Suprapubic skin (tissue), 4 donors: ENCODE data around the gene MLLT10. TPM values are rescaled to one million over a fixed set of nuclear protein-coding genes. Genes with fewer than 3 reads are reported as not detected.

ENCODE experiments used
- DNase-seq, 2 donors: peaks; one replicate each; pipeline ENCODE4 v3.0.0-alpha.2; 2019; ENCODE audit warnings: low spot score in 2 of 2
- H3K27ac ChIP-seq: fragments of 200-600 bp; sonication (generic); one replicate; pipeline ENCODE4 v1.5.1; 2019
- H3K27me3 ChIP-seq: fragments of 200-600 bp; sonication (generic); one replicate; pipeline ENCODE4 v1.5.1; 2019
- H3K36me3 ChIP-seq: fragments of 200-600 bp; sonication (generic); one replicate; pipeline ENCODE4 v1.5.1; 2019
- H3K4me1 ChIP-seq: fragments of 200-600 bp; sonication (generic); one replicate; pipeline ENCODE4 v1.5.1; 2019
- H3K4me3 ChIP-seq: fragments of 200-600 bp; sonication (generic); one replicate; pipeline ENCODE4 v1.5.1; 2019; ENCODE audit warnings: mild to moderate bottlenecking
- H3K9me3 ChIP-seq: fragments of 200-600 bp; sonication (generic); one replicate; pipeline ENCODE4 v1.5.1; 2019
- EP300 ChIP-seq: sonication (generic); formaldehyde crosslinking; IDR thresholded peaks from one replicate; pipeline ENCODE4 v1.6.1; 2017; ENCODE audit warnings: antibody characterized with exemption
- POLR2A ChIP-seq, 2 donors: fragments of 450-650 bp; IDR thresholded peaks; one replicate each; pipeline ENCODE4 v1.6.1; 2017; ENCODE audit warnings: antibody characterized with exemption in 2 of 2, mild to moderate bottlenecking in 2 of 2, moderate library complexity in 2 of 2
- POLR2AphosphoS5 ChIP-seq, 3 donors: sonication (generic); formaldehyde crosslinking; IDR thresholded peaks; one replicate each; pipeline ENCODE4 v1.6.1; 2017; ENCODE audit warnings: antibody characterized with exemption in 3 of 3
- WGBS: methylation state at CpG from one replicate; pipeline ENCODE4 v1.1.5; 2018; 5-methylcytosine and 5-hydroxymethylcytosine counted together
- total RNA-seq, 4 donors: library from RNA; depleted of rRNA; stranded (reverse); fragments of >200 nt; gene quantifications; one replicate each; pipeline ENCODE4 v1.1.0, GENCODE V29; 2016
- TF ChIP-seq, protein P1 (sequence below), 2 donors: fragments of 200-600 bp in 1 of 2; fragments of 450-650 bp in 1 of 2; sonication (generic) in 1 of 2; IDR thresholded peaks; one replicate each; pipeline ENCODE4 v1.5.1; 2016 to 2019; ENCODE audit warnings: antibody characterized with exemption in 2 of 2, mild to moderate bottlenecking in 1 of 2, moderate library complexity in 1 of 2

The MLLT10 gene
- total RNA-seq, 4 donors from 2014 or later: 58.0 to 97.8 (median 64.4) TPM

DNA sequence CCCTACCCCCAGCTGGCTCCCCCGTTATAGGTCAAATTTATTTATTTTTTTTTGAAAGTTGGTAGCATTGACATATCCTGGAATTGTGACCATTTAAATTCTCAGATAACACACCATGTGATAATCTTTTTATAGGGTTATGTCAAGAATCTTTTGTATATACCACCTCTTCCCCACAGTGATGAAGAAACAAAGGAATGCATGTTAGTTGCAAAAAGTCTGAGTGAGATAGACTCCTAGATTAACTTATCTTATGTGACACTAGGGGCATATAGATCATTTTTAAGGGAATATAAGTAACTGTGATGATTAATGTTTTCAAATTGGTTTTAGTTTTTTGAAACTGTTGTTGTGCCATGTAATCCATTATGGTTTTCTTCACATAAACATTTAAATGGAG is 68.3 kb downstream of the MLLT10 start:
- H3K27me3 ChIP-seq: no peaks in the 10 kb centered on the region
- DNase-seq: no peak
- H3K27ac ChIP-seq: no peak overlapping the region
- peaks cover 4% of the 10 kb centered on the region for H3K4me1 ChIP-seq
- TF ChIP-seq POLR2AphosphoS5 (IDR thresholded peaks at IDR 0.05) (no peak), EP300 (no peak), POLR2A (IDR thresholded peaks at IDR 0.05) (no peak)
- TF ChIP-seq, protein P1, sequence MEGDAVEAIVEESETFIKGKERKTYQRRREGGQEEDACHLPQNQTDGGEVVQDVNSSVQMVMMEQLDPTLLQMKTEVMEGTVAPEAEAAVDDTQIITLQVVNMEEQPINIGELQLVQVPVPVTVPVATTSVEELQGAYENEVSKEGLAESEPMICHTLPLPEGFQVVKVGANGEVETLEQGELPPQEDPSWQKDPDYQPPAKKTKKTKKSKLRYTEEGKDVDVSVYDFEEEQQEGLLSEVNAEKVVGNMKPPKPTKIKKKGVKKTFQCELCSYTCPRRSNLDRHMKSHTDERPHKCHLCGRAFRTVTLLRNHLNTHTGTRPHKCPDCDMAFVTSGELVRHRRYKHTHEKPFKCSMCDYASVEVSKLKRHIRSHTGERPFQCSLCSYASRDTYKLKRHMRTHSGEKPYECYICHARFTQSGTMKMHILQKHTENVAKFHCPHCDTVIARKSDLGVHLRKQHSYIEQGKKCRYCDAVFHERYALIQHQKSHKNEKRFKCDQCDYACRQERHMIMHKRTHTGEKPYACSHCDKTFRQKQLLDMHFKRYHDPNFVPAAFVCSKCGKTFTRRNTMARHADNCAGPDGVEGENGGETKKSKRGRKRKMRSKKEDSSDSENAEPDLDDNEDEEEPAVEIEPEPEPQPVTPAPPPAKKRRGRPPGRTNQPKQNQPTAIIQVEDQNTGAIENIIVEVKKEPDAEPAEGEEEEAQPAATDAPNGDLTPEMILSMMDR (IDR thresholded peaks at IDR 0.05): no peak
- H3K36me3 ChIP-seq: peaks cover 10% of the 10 kb centered on the region
- H3K9me3 ChIP-seq: no peaks in the 10 kb centered on the region
- H3K4me3 ChIP-seq: no peak overlapping the region
- WGBS: 94% methylated on average over 1 of the region's 1 CpG

DNA sequence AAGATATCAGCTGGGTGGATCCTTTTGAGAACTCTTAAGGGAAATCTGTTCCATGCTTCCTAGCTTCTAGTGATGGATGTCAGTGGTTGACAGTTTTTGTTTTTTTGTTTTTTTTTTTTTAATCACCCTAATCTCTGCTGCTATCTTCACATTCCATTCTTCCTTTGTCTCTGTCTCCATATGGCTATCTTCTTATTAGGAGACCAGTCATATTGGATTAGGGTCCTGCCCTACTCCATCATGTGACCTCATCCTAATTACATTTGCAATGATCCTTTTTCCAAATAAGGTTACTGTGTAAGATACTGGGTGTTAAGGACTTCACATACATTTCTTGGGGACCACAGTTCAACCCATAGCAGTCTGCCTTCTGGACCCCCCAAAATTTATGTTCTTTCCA is 69.7 kb downstream of the MLLT10 start:
- Histone ChIP-seq H3K4me1 (peaks cover 4% of the 10 kb centered on the region), H3K36me3 (peaks cover 13% of the 10 kb centered on the region), H3K27ac (no peak overlapping the region), H3K9me3 (no peaks in the 10 kb centered on the region), H3K27me3 (no peaks in the 10 kb centered on the region), H3K4me3 (no peak overlapping the region)
- no peak for TF ChIP-seq POLR2A (IDR thresholded peaks at IDR 0.05)
- TF ChIP-seq, protein P1 (IDR thresholded peaks at IDR 0.05): no peak
- TF ChIP-seq EP300: no peak
- no peak for TF ChIP-seq POLR2AphosphoS5 (IDR thresholded peaks at IDR 0.05)
- DNase-seq: no peak

GRCh38 chr10:21604651-21605050 is 70.6 kb downstream of the MLLT10 start:
- Histone ChIP-seq H3K9me3 (no peaks in the 10 kb centered on the region), H3K27me3 (no peaks in the 10 kb centered on the region), H3K36me3 (peaks cover 13% of the 10 kb centered on the region), H3K27ac (no peak overlapping the region), H3K4me1 (peaks cover 4% of the 10 kb centered on the region), H3K4me3 (no peak overlapping the region)
- TF ChIP-seq POLR2A (IDR thresholded peaks at IDR 0.05): no peak
- TF ChIP-seq, protein P1 (IDR thresholded peaks at IDR 0.05): no peak
- TF ChIP-seq EP300: no peak
- no peak for TF ChIP-seq POLR2AphosphoS5 (IDR thresholded peaks at IDR 0.05)
- no peak for DNase-seq
- 64% methylated on average over 2 of the region's 2 CpGs for WGBS

DNA sequence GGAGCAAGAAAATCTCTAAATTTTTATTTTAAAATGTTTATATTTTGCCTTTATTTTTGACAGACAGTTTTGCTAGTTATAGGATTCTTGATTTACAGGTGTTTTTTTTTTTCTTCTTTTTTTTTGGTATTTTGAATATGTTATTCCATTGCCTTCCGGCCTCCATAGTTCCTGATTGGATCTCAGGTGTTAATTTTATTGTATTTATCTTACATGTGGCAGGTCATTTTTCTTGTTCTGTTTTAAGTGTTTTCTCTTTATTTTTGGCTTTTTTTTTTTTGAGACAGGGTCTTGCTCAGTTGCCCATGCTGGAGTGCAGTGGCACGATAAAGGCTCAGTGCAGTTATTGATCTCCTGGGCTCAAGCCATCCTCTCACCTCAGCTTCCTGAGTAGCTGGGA is 73.9 kb downstream of the MLLT10 start:
- H3K4me1 ChIP-seq: no peaks in the 10 kb centered on the region
- TF ChIP-seq, protein P1 (IDR thresholded peaks at IDR 0.05): no peak
- TF ChIP-seq EP300 (no peak), POLR2AphosphoS5 (IDR thresholded peaks at IDR 0.05) (no peak), POLR2A (IDR thresholded peaks at IDR 0.05) (no peak)
- WGBS: 97% methylated on average over 2 of the region's 2 CpGs
- no peak for DNase-seq
- no peaks in the 10 kb centered on the region for H3K9me3 ChIP-seq
- no peaks in the 10 kb centered on the region for H3K27me3 ChIP-seq
- H3K27ac ChIP-seq: no peak overlapping the region
- H3K36me3 ChIP-seq: peaks cover 13% of the 10 kb centered on the region
- no peak overlapping the region for H3K4me3 ChIP-seq

DNA sequence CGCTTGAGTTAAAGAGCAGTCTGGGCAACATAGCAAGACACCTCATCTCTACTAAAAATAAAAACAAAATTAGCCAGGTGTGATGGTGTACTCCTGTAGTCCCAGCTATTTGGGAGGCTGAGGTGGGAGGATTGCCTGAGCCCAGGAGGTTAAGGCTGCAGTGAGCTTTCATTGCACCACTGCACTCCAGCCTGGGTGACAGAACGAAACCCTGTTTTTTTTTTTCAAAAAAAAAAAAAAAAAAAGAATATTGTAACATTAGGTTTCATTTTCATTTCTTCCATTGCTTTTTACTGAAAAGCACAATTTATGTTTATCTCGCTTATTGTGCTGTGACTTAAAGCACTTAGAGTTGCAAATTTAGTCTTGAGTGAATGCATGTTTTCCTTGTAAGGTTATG is 80.0 kb downstream of the MLLT10 start:
- H3K36me3 ChIP-seq: peaks cover 3% of the 10 kb centered on the region
- H3K27me3 ChIP-seq: no peaks in the 10 kb centered on the region
- no peaks in the 10 kb centered on the region for H3K9me3 ChIP-seq
- no peaks in the 10 kb centered on the region for H3K4me1 ChIP-seq
- TF ChIP-seq POLR2AphosphoS5 (IDR thresholded peaks at IDR 0.05): no peak
- TF ChIP-seq EP300: no peak
- no peak for TF ChIP-seq POLR2A (IDR thresholded peaks at IDR 0.05)
- TF ChIP-seq, protein P1 (IDR thresholded peaks at IDR 0.05): no peak
- no peak overlapping the region for H3K27ac ChIP-seq
- no peak for DNase-seq
- H3K4me3 ChIP-seq: no peak overlapping the region
- WGBS: 90% methylated on average over 3 of the region's 3 CpGs
